PC-3 (cell line): ENCODE results near the gene SNTB2.

Experiments used
- EZH2 ChIP-seq: fragments of 300-600 bp; sonication (generic); IDR thresholded peaks from one replicate; pipeline ENCODE4 v1.6.1; 2017; ENCODE audit warnings: antibody characterized with exemption, mild to moderate bottlenecking, low read length; ENCODE audit not compliant: unreplicated experiment
- EZH2phosphoT487 ChIP-seq: fragments of 300-600 bp; sonication (generic); IDR thresholded peaks from 2 replicates; pipeline ENCODE4 v1.6.1; 2018; ENCODE audit warnings: mild to moderate bottlenecking, antibody characterized with exemption, low read length, borderline replicate concordance
- TF ChIP-seq, protein P1 (sequence below): fragments of 300-600 bp; sonication (generic); conservative IDR thresholded peaks from 2 replicates; pipeline ENCODE4 v1.5.1; 2017; ENCODE audit warnings: antibody characterized with exemption, low read depth, mild to moderate bottlenecking, low read length

DNA sequence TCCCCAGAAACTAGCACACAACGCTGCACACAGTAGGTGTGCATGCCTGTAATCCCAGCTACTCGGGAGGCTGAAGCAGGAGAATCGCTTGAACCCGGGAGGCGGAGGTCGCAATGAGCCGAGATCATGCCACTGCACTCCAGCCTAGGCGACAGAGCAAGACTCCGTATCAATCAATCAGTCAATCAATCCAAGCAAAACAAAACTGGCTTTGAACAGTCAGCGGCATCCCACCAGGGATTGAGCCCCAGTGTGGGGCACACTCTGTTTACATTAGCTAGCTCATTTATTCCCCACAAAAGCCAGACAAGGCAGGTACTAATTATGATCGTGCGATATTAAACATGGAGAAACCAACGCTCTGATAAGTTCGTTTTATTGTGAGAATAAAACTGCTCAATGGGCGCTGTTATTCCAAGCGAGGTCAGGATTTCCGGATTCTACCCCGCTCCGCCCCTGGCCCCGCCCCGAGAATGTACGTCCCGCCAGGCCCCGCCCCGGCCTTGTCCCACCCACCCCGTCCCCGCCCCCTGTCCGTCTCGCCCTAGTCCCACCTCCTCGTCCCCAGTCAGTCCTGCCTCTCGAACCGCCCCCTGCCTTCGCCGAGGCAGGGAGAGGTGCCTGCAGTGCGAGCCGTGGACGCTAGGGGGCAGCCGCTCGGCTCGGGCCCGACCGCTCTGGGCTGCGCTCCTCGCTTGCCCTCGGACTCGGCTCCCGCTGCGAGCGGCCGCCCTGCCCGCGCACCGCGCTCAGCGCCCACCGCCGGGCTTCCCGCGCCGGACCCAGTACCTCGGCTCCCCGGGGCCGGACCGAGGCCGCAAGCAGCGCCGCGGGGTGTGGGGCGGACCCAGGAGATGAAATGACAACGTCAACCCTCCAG lies 123.9 kb downstream of the SNTB2 start, which contains the start of gene VPS4A:
- TF ChIP-seq, protein P1, sequence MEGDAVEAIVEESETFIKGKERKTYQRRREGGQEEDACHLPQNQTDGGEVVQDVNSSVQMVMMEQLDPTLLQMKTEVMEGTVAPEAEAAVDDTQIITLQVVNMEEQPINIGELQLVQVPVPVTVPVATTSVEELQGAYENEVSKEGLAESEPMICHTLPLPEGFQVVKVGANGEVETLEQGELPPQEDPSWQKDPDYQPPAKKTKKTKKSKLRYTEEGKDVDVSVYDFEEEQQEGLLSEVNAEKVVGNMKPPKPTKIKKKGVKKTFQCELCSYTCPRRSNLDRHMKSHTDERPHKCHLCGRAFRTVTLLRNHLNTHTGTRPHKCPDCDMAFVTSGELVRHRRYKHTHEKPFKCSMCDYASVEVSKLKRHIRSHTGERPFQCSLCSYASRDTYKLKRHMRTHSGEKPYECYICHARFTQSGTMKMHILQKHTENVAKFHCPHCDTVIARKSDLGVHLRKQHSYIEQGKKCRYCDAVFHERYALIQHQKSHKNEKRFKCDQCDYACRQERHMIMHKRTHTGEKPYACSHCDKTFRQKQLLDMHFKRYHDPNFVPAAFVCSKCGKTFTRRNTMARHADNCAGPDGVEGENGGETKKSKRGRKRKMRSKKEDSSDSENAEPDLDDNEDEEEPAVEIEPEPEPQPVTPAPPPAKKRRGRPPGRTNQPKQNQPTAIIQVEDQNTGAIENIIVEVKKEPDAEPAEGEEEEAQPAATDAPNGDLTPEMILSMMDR, result peak; percentile 58
- TF ChIP-seq EZH2phosphoT487, result no peak
- no peak for TF ChIP-seq EZH2
